ENCODE results near the gene NUMB.

- no peak for TF ChIP-seq EZH2 (IDR thresholded peaks at IDR 0.05; ENCODE audit: low read length, unreplicated experiment)
- TF ChIP-seq, protein P1, sequence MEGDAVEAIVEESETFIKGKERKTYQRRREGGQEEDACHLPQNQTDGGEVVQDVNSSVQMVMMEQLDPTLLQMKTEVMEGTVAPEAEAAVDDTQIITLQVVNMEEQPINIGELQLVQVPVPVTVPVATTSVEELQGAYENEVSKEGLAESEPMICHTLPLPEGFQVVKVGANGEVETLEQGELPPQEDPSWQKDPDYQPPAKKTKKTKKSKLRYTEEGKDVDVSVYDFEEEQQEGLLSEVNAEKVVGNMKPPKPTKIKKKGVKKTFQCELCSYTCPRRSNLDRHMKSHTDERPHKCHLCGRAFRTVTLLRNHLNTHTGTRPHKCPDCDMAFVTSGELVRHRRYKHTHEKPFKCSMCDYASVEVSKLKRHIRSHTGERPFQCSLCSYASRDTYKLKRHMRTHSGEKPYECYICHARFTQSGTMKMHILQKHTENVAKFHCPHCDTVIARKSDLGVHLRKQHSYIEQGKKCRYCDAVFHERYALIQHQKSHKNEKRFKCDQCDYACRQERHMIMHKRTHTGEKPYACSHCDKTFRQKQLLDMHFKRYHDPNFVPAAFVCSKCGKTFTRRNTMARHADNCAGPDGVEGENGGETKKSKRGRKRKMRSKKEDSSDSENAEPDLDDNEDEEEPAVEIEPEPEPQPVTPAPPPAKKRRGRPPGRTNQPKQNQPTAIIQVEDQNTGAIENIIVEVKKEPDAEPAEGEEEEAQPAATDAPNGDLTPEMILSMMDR (conservative IDR thresholded peaks at IDR 0.05; ENCODE audit: low read depth, low read length), result no peak
- no peak for TF ChIP-seq EZH2phosphoT487 (IDR thresholded peaks at IDR 0.05; ENCODE audit: borderline replicate concordance, low read length)
Observed at GRCh38 chr14:73242357-73242901, 215.9 kb downstream of the NUMB start.
